NB4 (cell line): Measurements from ENCODE around the gene UBALD2.

Experiments used
- CTCF ChIP-seq: IDR thresholded peaks from one replicate; pipeline ENCODE4 v1.5.1; 2012; ENCODE audit warnings: low read depth, low read length
- MAX ChIP-seq: IDR thresholded peaks from 2 replicates; pipeline ENCODE4 v1.6.1; 2011; ENCODE audit warnings: low read depth, low read length

- TF ChIP-seq CTCF (no peak), MAX (no peak)
Observed at GRCh38 chr17:76238847-76239537, 26.2 kb upstream of the UBALD2 start.
